GM20000 (cell line): ENCODE measurements around the gene PAIP2.
A peak's percentile ranks its signal among the peaks of the same experiment; 100 is the strongest.

Source experiments
- DNase-seq: peaks from one replicate; pipeline ENCODE4 v3.0.0; 2012; ENCODE audit warnings: low spot score
- CTCF ChIP-seq: IDR thresholded peaks from 2 replicates; pipeline ENCODE4 v1.5.1; 2012; ENCODE audit warnings: mild to moderate bottlenecking, control low read depth; ENCODE audit errors: extremely low read depth, missing control alignments

PAIP2 gene

GRCh38 chr5:139402561-139403158 lies 61.0 kb downstream of the PAIP2 start:
- peak; percentile 44 for TF ChIP-seq CTCF
- DNase-seq, result no peak

GRCh38 chr5:139403418-139403786 lies 61.7 kb downstream of the PAIP2 start:
- no peak for DNase-seq
- TF ChIP-seq CTCF, result no peak

- DNase-seq, result peak; percentile 92
- TF ChIP-seq CTCF, result no peak
Measured at GRCh38 chr5:139403787-139404483, 62.3 kb downstream of the PAIP2 start, which contains the start of gene SPATA24. TSS of gene SPATA24 (minus strand) at chr5:139404089. CDS start at chr5:139404060, 29 bp downstream.

- no peak for TF ChIP-seq CTCF
- no peak for DNase-seq
Measured at GRCh38 chr5:139404484-139404840, 62.8 kb downstream of the PAIP2 start.

GRCh38 chr5:139406963-139407362 lies 65.3 kb downstream of the PAIP2 start:
- DNase-seq, result no peak
- no peak for TF ChIP-seq CTCF

- peak; percentile 20 for DNase-seq
Measured at GRCh38 chr5:139407517-139407916, 65.9 kb downstream of the PAIP2 start.

More at GRCh38 chr5:139407517-139407916, 65.9 kb downstream of the PAIP2 start:
- no peak for TF ChIP-seq CTCF
